H9 (cell line): ENCODE measurements around the gene COG2. TPM values are rescaled to one million over a fixed set of nuclear protein-coding genes. Genes with fewer than 3 reads are reported as not detected.
A peak's percentile ranks its signal among the peaks of the same experiment; 100 is the strongest.

ENCODE experiments used
- DNase-seq: peaks from one replicate; pipeline ENCODE4 v3.0.0-alpha.2; 2017
- H2AFZ ChIP-seq: one replicate; pipeline ENCODE4 v1.6.1; 2013; ENCODE audit warnings: mild to moderate bottlenecking, low read length, control low read depth, moderate library complexity
- H2AK5ac ChIP-seq: 2 replicates; pipeline ENCODE4 v1.6.1; 2013; ENCODE audit warnings: low read length, control low read depth, mixed read lengths; ENCODE audit not compliant: insufficient read length
- H2BK120ac ChIP-seq: one replicate; pipeline ENCODE4 v1.6.1; 2013; ENCODE audit warnings: low read depth, mild to moderate bottlenecking, low read length, control low read depth, inconsistent platforms; ENCODE audit not compliant: poor library complexity, severe bottlenecking
- H2BK12ac ChIP-seq: 2 replicates; pipeline ENCODE4 v1.6.1; 2013; ENCODE audit warnings: low read length, control low read depth, mixed read lengths, low read depth; ENCODE audit not compliant: insufficient read length
- H2BK15ac ChIP-seq: 2 replicates; pipeline ENCODE4 v1.6.1; 2013; ENCODE audit warnings: low read depth, low read length, control low read depth
- H2BK20ac ChIP-seq: one replicate; pipeline ENCODE4 v1.6.1; 2013; ENCODE audit warnings: low read depth, mild to moderate bottlenecking, low read length, control low read depth, inconsistent platforms; ENCODE audit not compliant: poor library complexity, severe bottlenecking
- H2BK5ac ChIP-seq: 2 replicates; pipeline ENCODE4 v1.6.1; 2013; ENCODE audit warnings: low read length, control low read depth, mixed read lengths; ENCODE audit not compliant: insufficient read length
- H3K14ac ChIP-seq: 2 replicates; pipeline ENCODE4 v1.6.1; 2013; ENCODE audit warnings: low read length, control low read depth; ENCODE audit not compliant: insufficient read depth
- H3K18ac ChIP-seq: 2 replicates; pipeline ENCODE4 v1.6.1; 2013; ENCODE audit warnings: low read depth, mild to moderate bottlenecking, mixed read lengths, low read length, control low read depth; ENCODE audit not compliant: insufficient read length
- H3K23ac ChIP-seq: 2 replicates; pipeline ENCODE4 v1.6.1; 2013; ENCODE audit warnings: low read length, control low read depth, mixed read lengths, low read depth; ENCODE audit not compliant: insufficient read length
- H3K23me2 ChIP-seq: 2 replicates; pipeline ENCODE4 v1.6.1; 2013; ENCODE audit warnings: low read depth, mild to moderate bottlenecking, mixed read lengths, low read length, control low read depth; ENCODE audit not compliant: insufficient read length, poor library complexity, severe bottlenecking
- H3K27ac ChIP-seq: 2 replicates; pipeline ENCODE4 v1.5.1; 2013; ENCODE audit warnings: low read length, control low read depth, mixed read lengths, low read depth; ENCODE audit not compliant: insufficient read length
- H3K27me3 ChIP-seq: 2 replicates; pipeline ENCODE4 v1.6.1; 2013; ENCODE audit warnings: low read length, control low read depth, inconsistent platforms; ENCODE audit not compliant: insufficient read depth
- H3K4ac ChIP-seq: 2 replicates; pipeline ENCODE4 v1.6.1; 2013; ENCODE audit warnings: low read depth, mild to moderate bottlenecking, control low read depth, inconsistent platforms, low read length, moderate library complexity
- H3K4me1 ChIP-seq: 2 replicates; pipeline ENCODE4 v1.6.1; 2013; ENCODE audit warnings: low read length, control low read depth, inconsistent platforms; ENCODE audit not compliant: insufficient read depth
- H3K4me2 ChIP-seq: 2 replicates; pipeline ENCODE4 v1.6.1; 2013; ENCODE audit warnings: low read length, control low read depth, mixed read lengths; ENCODE audit not compliant: insufficient read length, insufficient read depth
- H3K56ac ChIP-seq: 2 replicates; pipeline ENCODE4 v1.6.1; 2013; ENCODE audit warnings: low read depth, mild to moderate bottlenecking, mixed read lengths, low read length, control low read depth; ENCODE audit not compliant: insufficient read length
- H3K79me1 ChIP-seq: 2 replicates; pipeline ENCODE4 v1.6.1; 2013; ENCODE audit warnings: low read depth, mild to moderate bottlenecking, moderate library complexity, low read length, control low read depth, inconsistent platforms; ENCODE audit not compliant: insufficient read depth, poor library complexity, severe bottlenecking
- H3K79me2 ChIP-seq: 2 replicates; pipeline ENCODE4 v1.6.1; 2013; ENCODE audit warnings: low read length, control low read depth, inconsistent platforms; ENCODE audit not compliant: insufficient read depth
- H3K9ac ChIP-seq: 2 replicates; pipeline ENCODE4 v1.6.1; 2013; ENCODE audit warnings: low read length, control low read depth, mixed read lengths; ENCODE audit not compliant: insufficient read length; ENCODE audit errors: extremely low read depth
- H3K9me3 ChIP-seq: one replicate; pipeline ENCODE4 v1.6.1; 2013; ENCODE audit warnings: low read depth, low read length, inconsistent platforms; ENCODE audit not compliant: control insufficient read depth
- H3T11ph ChIP-seq: one replicate; pipeline ENCODE4 v1.6.1; 2013; ENCODE audit warnings: mild to moderate bottlenecking, low read length, control low read depth, inconsistent platforms
- H4K20me1 ChIP-seq: one replicate; pipeline ENCODE4 v1.6.1; 2013; ENCODE audit not compliant: control insufficient read depth, insufficient read length, insufficient read depth
- H4K5ac ChIP-seq: 2 replicates; pipeline ENCODE4 v1.6.1; 2013; ENCODE audit warnings: low read depth, mild to moderate bottlenecking, mixed read lengths, low read length, control low read depth; ENCODE audit not compliant: insufficient read length
- H4K8ac ChIP-seq: replicated peaks from 2 replicates; pipeline ENCODE4 v1.6.1; 2013; ENCODE audit warnings: low read length, control low read depth, mixed read lengths, low read depth; ENCODE audit not compliant: insufficient read length
- H4K91ac ChIP-seq: 2 replicates; pipeline ENCODE4 v1.6.1; 2013; ENCODE audit warnings: low read depth, mild to moderate bottlenecking, moderate library complexity, mixed read lengths, low read length, control low read depth; ENCODE audit not compliant: insufficient read length
- H3K27ac Mint-ChIP-seq, 3 experiments: 2 replicates in 2 of 3; 3 replicates in 1 of 3; pipeline ENCODE4 v1.8.0; 2020 to 2021; ENCODE audit warnings: mixed read lengths in 3 of 3, mild to moderate bottlenecking in 1 of 3, moderate library complexity in 1 of 3
- H3K27me3 Mint-ChIP-seq: 2 replicates; pipeline ENCODE4 v1.8.0; 2021; ENCODE audit warnings: low read depth, mild to moderate bottlenecking, moderate library complexity, mixed read lengths
- H3K36me3 Mint-ChIP-seq, 3 experiments: 2 replicates in 2 of 3; 3 replicates in 1 of 3; pipeline ENCODE4 v1.8.0; 2020 to 2021; ENCODE audit warnings: low read depth in 3 of 3, mixed read lengths in 3 of 3; ENCODE audit not compliant: insufficient read depth in 1 of 3
- H3K4me1 Mint-ChIP-seq, 2 experiments: 2 replicates each; pipeline ENCODE4 v1.8.0; 2020; ENCODE audit warnings: mixed read lengths in 2 of 2
- H3K4me3 Mint-ChIP-seq, 2 experiments: 2 replicates in 1 of 2; 3 replicates in 1 of 2; pipeline ENCODE4 v1.8.0; 2020 to 2021; ENCODE audit warnings: mild to moderate bottlenecking in 2 of 2, mixed read lengths in 2 of 2, moderate library complexity in 1 of 2
- H3K9me3 Mint-ChIP-seq, 2 experiments: 2 replicates in 1 of 2; 3 replicates in 1 of 2; pipeline ENCODE4 v1.8.0; 2020; ENCODE audit warnings: mild to moderate bottlenecking in 2 of 2, mixed read lengths in 2 of 2, moderate library complexity in 1 of 2
- CTCF ChIP-seq: fragments of 200-600 bp; sonication (generic); conservative IDR thresholded peaks from 3 replicates; pipeline ENCODE4 v1.8.0; 2021; ENCODE audit warnings: antibody characterized with exemption, mild to moderate bottlenecking
- WGBS: extraction: QIAGEN DNeasy Blood & Tissue Kit; methylation state at CpG from one replicate; pipeline ENCODE4 v1.1.7; 2013; ENCODE audit warnings: missing lambda C conversion rate, low lambda C conversion rate, mixed read lengths; ENCODE audit not compliant: insufficient read length; ENCODE audit errors: extremely low coverage; 5-methylcytosine and 5-hydroxymethylcytosine counted together
- total RNA-seq: library from RNA; stranded (reverse); gene quantifications from 2 replicates; pipeline ENCODE4 v1.2.1, GENCODE V29; 2021

The COG2 gene
- total RNA-seq, 1 experiment from 2014 or later, result 42.2 TPM

DNA sequence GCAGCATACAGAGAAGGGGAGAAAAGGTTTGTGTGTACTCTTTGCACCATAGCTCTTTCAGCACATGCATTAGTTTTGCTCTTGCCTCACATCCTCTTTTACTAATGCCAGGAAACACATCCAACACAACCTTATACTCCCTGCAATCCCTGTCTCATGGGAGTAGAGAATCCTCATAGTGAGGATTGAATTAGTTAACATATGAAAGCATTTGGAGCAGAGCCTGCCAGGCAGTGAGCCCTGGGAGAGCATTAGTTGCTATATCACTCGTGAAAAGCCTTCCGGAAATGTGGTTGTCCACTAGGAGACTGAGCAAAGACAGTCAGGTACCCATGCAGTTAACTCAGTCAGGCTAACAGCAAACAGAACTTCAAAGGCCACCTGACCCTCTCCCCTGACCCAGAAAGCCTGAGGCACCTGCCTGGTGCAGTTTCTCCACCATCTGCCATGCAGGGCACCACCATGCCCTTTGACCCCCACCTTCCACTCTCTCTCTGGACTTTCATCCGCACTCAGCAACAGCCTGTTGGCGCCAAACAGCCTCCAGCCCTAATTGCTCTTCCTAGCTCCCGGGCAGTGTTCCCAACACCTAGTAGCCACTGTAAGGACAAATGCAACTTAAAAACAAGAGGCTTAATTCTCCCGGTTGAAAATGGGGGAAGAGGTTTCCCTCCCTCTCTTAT, 86.6 kb downstream of the COG2 start:
- Histone ChIP-seq H2BK15ac (no peak overlapping the region), H3K4me2 (no peak overlapping the region), H3K23ac (no peak overlapping the region), H3K27ac (no peak overlapping the region), H2BK12ac (no peak overlapping the region), H3K9me3 (no peaks in the 10 kb centered on the region), H3K27me3 (no peaks in the 10 kb centered on the region), H2BK120ac (no peak overlapping the region), H2AK5ac (no peak overlapping the region), H2BK5ac (no peak overlapping the region), H3K56ac (no peak overlapping the region), H3T11ph (no peak overlapping the region), H3K14ac (peak overlapping the region; percentile 72; the same call in 1 of the 2 replicates), H3K18ac (no peak overlapping the region), H3K23me2 (no peaks in the 10 kb centered on the region), H2AFZ (no peak overlapping the region), H4K5ac (no peak overlapping the region), H4K91ac (no peak overlapping the region), H4K8ac (no peak overlapping the region), H2BK20ac (no peak overlapping the region), H3K9ac (no peak overlapping the region), H3K4me1 (peaks cover 5% of the 10 kb centered on the region; the same call in 1 of the 2 replicates), H3K79me2 (no peaks in the 10 kb centered on the region), H3K4ac (no peak overlapping the region), H3K79me1 (no peaks in the 10 kb centered on the region), H4K20me1 (no peaks in the 10 kb centered on the region)
- no peak overlapping the region; a peak in 2 of 7 replicates for H3K27ac Mint-ChIP-seq
- peaks cover 2% of the 10 kb centered on the region for H3K27me3 Mint-ChIP-seq
- H3K9me3 Mint-ChIP-seq, result no peaks in the 10 kb centered on the region; a peak in 1 of 5 replicates
- no peak for DNase-seq
- H3K4me1 Mint-ChIP-seq, result peaks cover 14 to 18% of the 10 kb centered on the region in 2 experiments
- no peak for TF ChIP-seq CTCF
- WGBS, result no CpG with 5 or more reads among the region's 6 CpGs
- H3K36me3 Mint-ChIP-seq, result no peaks in the 10 kb centered on the region
- no peak overlapping the region; a peak in 1 of 5 replicates for H3K4me3 Mint-ChIP-seq
